Left forelimb (tissue), 1 donor: Measurements from ENCODE around the gene PRSS56.

ENCODE experiments used
- DNase-seq: peaks from one replicate; pipeline ENCODE4 v3.0.0-alpha.2; 2018; ENCODE audit warnings: low spot score

PRSS56 gene

GRCh38 chr2:232573042-232573441 lies 52.9 kb downstream of the PRSS56 start:
- DNase-seq = no peak

DNA sequence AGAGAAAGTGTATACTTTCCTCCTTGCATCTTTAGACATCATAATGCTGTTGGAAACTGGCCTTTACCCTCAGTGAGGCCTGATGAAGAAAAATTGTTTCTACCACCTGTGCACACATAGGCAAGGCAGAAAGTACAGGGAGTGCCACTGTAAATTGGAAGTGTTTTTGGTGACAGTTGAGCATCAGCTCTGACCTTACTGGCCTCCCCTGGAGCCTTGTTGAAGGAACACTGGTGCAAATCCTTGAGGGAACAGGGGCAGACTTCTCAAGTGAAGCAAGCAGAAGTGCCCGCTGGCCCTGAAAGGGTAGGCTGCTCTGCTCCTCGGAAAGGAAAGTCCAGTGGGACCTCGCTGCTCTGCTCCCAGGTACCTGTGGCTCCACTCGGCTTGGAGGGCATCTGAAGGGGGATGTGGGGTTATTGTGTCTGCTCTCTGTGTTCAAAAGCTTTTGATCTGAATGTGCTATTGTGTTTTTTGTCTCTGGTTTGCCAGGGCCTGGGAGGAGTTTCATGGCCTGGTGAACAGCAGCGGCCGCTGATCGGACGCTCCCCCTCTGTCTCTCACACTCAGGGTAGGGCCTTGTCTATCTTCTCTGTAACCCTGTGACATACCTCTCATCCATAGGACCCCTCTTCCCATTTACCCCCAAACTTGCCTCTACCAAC lies 53.7 kb downstream of the PRSS56 start:
- DNase-seq = no peak

DNA sequence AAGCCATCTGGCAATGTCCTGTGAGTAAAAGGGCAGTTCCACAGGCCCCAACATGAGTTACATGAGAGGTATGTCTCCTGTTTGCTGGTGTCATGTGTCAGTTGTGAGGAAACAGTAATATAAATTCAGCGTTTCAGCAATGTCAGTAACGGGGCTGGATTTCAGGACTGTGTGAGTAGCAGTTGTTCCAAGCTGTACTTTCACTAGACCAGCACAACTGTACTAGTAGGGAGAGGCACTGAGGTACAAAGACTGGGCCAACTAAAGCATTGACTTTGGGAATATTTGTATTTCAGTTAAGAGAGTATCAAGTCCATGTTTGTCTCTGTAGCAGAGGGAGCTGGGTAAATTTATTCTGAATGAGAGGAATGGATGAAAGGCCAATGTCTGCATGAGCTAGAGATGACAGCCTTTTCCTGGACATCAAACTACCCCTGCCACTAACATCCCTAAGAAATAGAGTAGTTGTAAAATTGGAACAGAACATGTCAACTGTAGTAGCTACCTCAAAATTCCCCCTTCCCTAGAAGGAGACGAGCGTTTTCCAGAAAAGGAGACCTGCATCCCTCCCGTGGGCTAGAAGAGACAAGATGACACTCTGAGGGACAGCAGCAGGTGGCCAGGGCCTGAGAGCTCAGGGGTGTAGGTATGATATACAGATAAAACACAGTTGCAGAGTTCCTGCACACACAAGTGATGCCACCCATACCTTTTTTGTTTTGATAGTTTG lies 54.7 kb downstream of the PRSS56 start:
- DNase-seq = no peak
